ENCODE results near the gene SLC7A14. TPM values are rescaled to one million over a fixed set of nuclear protein-coding genes. Genes with fewer than 3 reads are reported as not detected.

SLC7A14 gene
- total RNA-seq, 1 donor from 2014 or later: 0.23 TPM

DNA sequence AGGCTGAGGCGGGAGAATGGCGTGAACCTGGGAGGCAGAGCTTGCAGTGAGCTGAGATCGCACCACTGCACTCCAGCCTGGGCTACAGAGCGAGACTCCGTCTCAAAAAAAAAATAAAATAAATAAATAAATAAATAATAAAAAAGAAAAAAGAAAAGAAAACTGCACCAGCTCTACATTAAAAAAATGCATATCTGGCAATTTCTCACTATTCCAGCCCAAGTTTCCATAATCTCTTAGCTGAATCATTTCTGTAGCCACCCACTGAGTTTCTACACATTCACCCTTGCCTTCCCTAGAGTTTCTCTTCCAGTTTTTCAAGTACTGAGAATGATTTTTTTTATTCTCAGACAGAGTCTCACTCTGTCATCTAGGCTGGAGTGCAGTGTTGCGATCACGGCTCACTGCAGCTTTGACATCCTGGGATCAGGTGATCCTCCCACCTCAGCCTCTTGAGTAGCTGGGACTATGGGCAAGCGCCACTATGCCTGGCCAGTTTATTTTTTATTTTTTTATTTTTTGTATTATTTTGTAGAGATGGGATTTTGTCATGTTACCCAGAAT lies 24.5 kb upstream of the SLC7A14 start:
- peaks cover 10% of the 10 kb centered on the region for H3K4me1 ChIP-seq (ENCODE audit: insufficient read depth, low read length)
- H3K79me2 ChIP-seq (ENCODE audit: insufficient read depth, low read length): no peaks in the 10 kb centered on the region
- TF ChIP-seq EZH2 (IDR thresholded peaks at IDR 0.05; ENCODE audit: insufficient read depth, low read length): no peak
- TF ChIP-seq, protein P1, sequence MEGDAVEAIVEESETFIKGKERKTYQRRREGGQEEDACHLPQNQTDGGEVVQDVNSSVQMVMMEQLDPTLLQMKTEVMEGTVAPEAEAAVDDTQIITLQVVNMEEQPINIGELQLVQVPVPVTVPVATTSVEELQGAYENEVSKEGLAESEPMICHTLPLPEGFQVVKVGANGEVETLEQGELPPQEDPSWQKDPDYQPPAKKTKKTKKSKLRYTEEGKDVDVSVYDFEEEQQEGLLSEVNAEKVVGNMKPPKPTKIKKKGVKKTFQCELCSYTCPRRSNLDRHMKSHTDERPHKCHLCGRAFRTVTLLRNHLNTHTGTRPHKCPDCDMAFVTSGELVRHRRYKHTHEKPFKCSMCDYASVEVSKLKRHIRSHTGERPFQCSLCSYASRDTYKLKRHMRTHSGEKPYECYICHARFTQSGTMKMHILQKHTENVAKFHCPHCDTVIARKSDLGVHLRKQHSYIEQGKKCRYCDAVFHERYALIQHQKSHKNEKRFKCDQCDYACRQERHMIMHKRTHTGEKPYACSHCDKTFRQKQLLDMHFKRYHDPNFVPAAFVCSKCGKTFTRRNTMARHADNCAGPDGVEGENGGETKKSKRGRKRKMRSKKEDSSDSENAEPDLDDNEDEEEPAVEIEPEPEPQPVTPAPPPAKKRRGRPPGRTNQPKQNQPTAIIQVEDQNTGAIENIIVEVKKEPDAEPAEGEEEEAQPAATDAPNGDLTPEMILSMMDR (IDR thresholded peaks at IDR 0.05; ENCODE audit: insufficient read depth, low read depth, low read length): no peak
- Mint-ChIP-seq H3K27me3 (ENCODE audit: low read depth, unreplicated experiment) (peaks cover 10% of the 10 kb centered on the region), H3K9me3 (ENCODE audit: unreplicated experiment) (no peaks in the 10 kb centered on the region), H3K27ac (ENCODE audit: unreplicated experiment) (no peak overlapping the region), H3K4me3 (ENCODE audit: unreplicated experiment) (no peak overlapping the region), H3K36me3 (ENCODE audit: low read depth, unreplicated experiment) (no peaks in the 10 kb centered on the region), H3K4me1 (ENCODE audit: low read depth, unreplicated experiment) (peaks cover 4% of the 10 kb centered on the region)
- no peaks in the 10 kb centered on the region for H3K9me3 ChIP-seq (ENCODE audit: insufficient read depth, low read depth, low read length)
- no peak for FAIRE-seq
- no peaks in the 10 kb centered on the region for H4K20me1 ChIP-seq (ENCODE audit: insufficient read depth, low read length)
- H3K27ac ChIP-seq (ENCODE audit: low read depth, low read length): no peak overlapping the region
- no peaks in the 10 kb centered on the region for H3K27me3 ChIP-seq (ENCODE audit: insufficient read depth, low read length)
- no peak overlapping the region for H3K4me2 ChIP-seq (ENCODE audit: low read length)
- H3K4me3 ChIP-seq (ENCODE audit: insufficient read depth, low read depth, low read length): no peak overlapping the region
- no peaks in the 10 kb centered on the region for H3K36me3 ChIP-seq (ENCODE audit: insufficient read depth, low read length)
- no peak for DNase-seq (ENCODE audit: low read depth)
- no peak overlapping the region for H3K9ac ChIP-seq (ENCODE audit: low read length)
- H2AFZ ChIP-seq (ENCODE audit: low read depth, low read length): no peak overlapping the region

DNA sequence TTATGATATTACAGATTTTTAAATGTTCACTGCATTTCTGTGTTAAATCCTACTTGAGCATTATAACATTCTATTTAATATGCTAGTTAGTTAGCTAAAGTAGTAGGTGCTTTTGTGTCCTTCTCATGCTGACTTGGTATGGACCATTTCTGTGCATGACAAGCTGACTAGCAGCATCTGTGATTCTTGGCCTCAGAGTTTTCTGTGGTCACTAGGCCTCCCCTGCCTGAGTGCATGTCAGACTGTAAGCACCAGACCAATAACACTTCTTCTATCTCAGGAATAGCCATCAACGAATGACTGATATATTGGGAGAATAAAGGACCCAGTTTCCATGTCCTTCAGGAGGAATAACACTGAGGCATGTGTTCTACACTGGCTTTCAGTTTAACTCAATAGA lies 22.6 kb upstream of the SLC7A14 start:
- H3K9me3 Mint-ChIP-seq (ENCODE audit: unreplicated experiment): no peaks in the 10 kb centered on the region

DNA sequence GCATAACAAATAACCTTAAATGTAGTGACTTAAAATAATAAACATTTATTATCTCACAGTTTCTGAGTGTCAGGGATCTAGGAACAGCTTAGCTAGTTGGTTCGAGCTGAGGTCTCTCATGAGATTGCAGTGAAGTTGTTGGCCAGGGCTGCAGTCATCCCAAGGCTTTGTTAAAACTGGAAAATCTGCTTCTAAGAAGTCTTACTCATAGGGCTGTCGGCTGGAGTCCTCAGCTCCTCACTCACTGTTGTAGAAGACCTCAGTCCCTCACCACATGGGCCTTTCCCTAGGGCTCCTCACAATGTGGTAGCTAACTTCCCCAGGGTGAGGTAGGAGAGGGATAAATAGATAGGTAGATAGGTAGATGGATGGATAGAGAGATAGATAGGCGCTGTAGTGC lies 20.8 kb upstream of the SLC7A14 start:
- H3K9me3 Mint-ChIP-seq (ENCODE audit: unreplicated experiment): no peaks in the 10 kb centered on the region
- no peak for FAIRE-seq
- H3K79me2 ChIP-seq (ENCODE audit: insufficient read depth, low read length): no peaks in the 10 kb centered on the region

More for the DNA sequence above, 22.6 kb upstream of the SLC7A14 start:
- Histone ChIP-seq H3K9me3 (ENCODE audit: insufficient read depth, low read depth, low read length) (no peaks in the 10 kb centered on the region), H3K27me3 (ENCODE audit: insufficient read depth, low read length) (no peaks in the 10 kb centered on the region), H3K4me3 (ENCODE audit: insufficient read depth, low read depth, low read length) (no peak overlapping the region), H3K4me2 (ENCODE audit: low read length) (no peak overlapping the region), H3K4me1 (ENCODE audit: insufficient read depth, low read length) (no peaks in the 10 kb centered on the region), H3K36me3 (ENCODE audit: insufficient read depth, low read length) (no peaks in the 10 kb centered on the region), H3K79me2 (ENCODE audit: insufficient read depth, low read length) (no peaks in the 10 kb centered on the region), H2AFZ (ENCODE audit: low read depth, low read length) (no peak overlapping the region), H3K27ac (ENCODE audit: low read depth, low read length) (no peak overlapping the region), H4K20me1 (ENCODE audit: insufficient read depth, low read length) (no peaks in the 10 kb centered on the region), H3K9ac (ENCODE audit: low read length) (no peak overlapping the region)
- TF ChIP-seq, protein P1 (IDR thresholded peaks at IDR 0.05; ENCODE audit: insufficient read depth, low read depth, low read length): no peak
- TF ChIP-seq EZH2 (IDR thresholded peaks at IDR 0.05; ENCODE audit: insufficient read depth, low read length): no peak
- Mint-ChIP-seq H3K27me3 (ENCODE audit: low read depth, unreplicated experiment) (peaks cover 14% of the 10 kb centered on the region), H3K27ac (ENCODE audit: unreplicated experiment) (no peak overlapping the region), H3K4me1 (ENCODE audit: low read depth, unreplicated experiment) (no peaks in the 10 kb centered on the region), H3K36me3 (ENCODE audit: low read depth, unreplicated experiment) (no peaks in the 10 kb centered on the region), H3K4me3 (ENCODE audit: unreplicated experiment) (no peak overlapping the region)
- no peak for FAIRE-seq
- DNase-seq (ENCODE audit: low read depth): no peak

More for the DNA sequence above, 20.8 kb upstream of the SLC7A14 start:
- no peak for DNase-seq (ENCODE audit: low read depth)
- Histone ChIP-seq H3K36me3 (ENCODE audit: insufficient read depth, low read length) (no peaks in the 10 kb centered on the region), H3K27me3 (ENCODE audit: insufficient read depth, low read length) (no peaks in the 10 kb centered on the region), H4K20me1 (ENCODE audit: insufficient read depth, low read length) (no peaks in the 10 kb centered on the region), H3K4me1 (ENCODE audit: insufficient read depth, low read length) (no peaks in the 10 kb centered on the region), H2AFZ (ENCODE audit: low read depth, low read length) (no peak overlapping the region), H3K9ac (ENCODE audit: low read length) (no peak overlapping the region), H3K9me3 (ENCODE audit: insufficient read depth, low read depth, low read length) (no peaks in the 10 kb centered on the region), H3K27ac (ENCODE audit: low read depth, low read length) (no peak overlapping the region), H3K4me3 (ENCODE audit: insufficient read depth, low read depth, low read length) (no peak overlapping the region), H3K4me2 (ENCODE audit: low read length) (no peak overlapping the region)
- Mint-ChIP-seq H3K4me3 (ENCODE audit: unreplicated experiment) (no peak overlapping the region), H3K4me1 (ENCODE audit: low read depth, unreplicated experiment) (no peaks in the 10 kb centered on the region), H3K27me3 (ENCODE audit: low read depth, unreplicated experiment) (peaks cover 11% of the 10 kb centered on the region), H3K36me3 (ENCODE audit: low read depth, unreplicated experiment) (no peaks in the 10 kb centered on the region), H3K27ac (ENCODE audit: unreplicated experiment) (no peak overlapping the region)
- TF ChIP-seq EZH2 (IDR thresholded peaks at IDR 0.05; ENCODE audit: insufficient read depth, low read length): no peak
- TF ChIP-seq, protein P1 (IDR thresholded peaks at IDR 0.05; ENCODE audit: insufficient read depth, low read depth, low read length): no peak
